Kidney (tissue), 14 donors: ENCODE results near the gene RNF224. TPM values are rescaled to one million over a fixed set of nuclear protein-coding genes. Genes with fewer than 3 reads are reported as not detected.
A peak's percentile ranks its signal among the peaks of the same experiment; 100 is the strongest.

Experiments used
- DNase-seq, 5 donors: peaks; one replicate each; pipeline ENCODE4 v3.0.0-alpha.2; 2013 to 2020
- FAIRE-seq: peaks from 2 replicates; lab custom pipeline; 2012; peaks lifted over from hg19 to GRCh38; lab: Jason Lieb, UNC
- H3K27ac ChIP-seq, 2 donors: one replicate each; pipeline ENCODE4 v1.7.0; 2013; ENCODE audit warnings: low read depth in 2 of 2, low read length in 2 of 2, inconsistent platforms in 1 of 2
- H3K27me3 ChIP-seq: one replicate; pipeline ENCODE4 v1.7.1; 2013; ENCODE audit warnings: low read length, inconsistent platforms; ENCODE audit not compliant: control insufficient read depth, insufficient read depth
- H3K36me3 ChIP-seq, 3 donors: one replicate each; pipeline versions ENCODE4 v1.7.0 to v1.7.1; 2013; ENCODE audit warnings: low read length in 3 of 3, control low read depth in 1 of 3, inconsistent platforms in 1 of 3; ENCODE audit not compliant: insufficient read depth in 3 of 3, control insufficient read depth in 2 of 3
- H3K4me1 ChIP-seq, 3 donors: one replicate each; pipeline versions ENCODE4 v1.7.0 to v1.7.1; 2013; ENCODE audit warnings: low read length in 3 of 3, inconsistent platforms in 1 of 3, low read depth in 1 of 3; ENCODE audit not compliant: control insufficient read depth in 2 of 3, insufficient read depth in 2 of 3
- H3K4me3 ChIP-seq, 3 donors: one replicate each; pipeline versions ENCODE4 v1.7.0 to v1.8.1; 2013; ENCODE audit warnings: low read length in 3 of 3, control low read depth in 1 of 3, inconsistent platforms in 1 of 3
- H3K9ac ChIP-seq, 3 donors: one replicate each; pipeline versions ENCODE4 v1.7.0 to v1.7.1; 2013; ENCODE audit warnings: low read length in 3 of 3, control low read depth in 1 of 3, inconsistent platforms in 1 of 3
- H3K9me3 ChIP-seq, 3 donors: one replicate each; pipeline versions ENCODE4 v1.7.0 to v1.7.1; 2013; ENCODE audit warnings: low read length in 3 of 3, control low read depth in 1 of 3, inconsistent platforms in 1 of 3; ENCODE audit not compliant: control insufficient read depth in 2 of 3, insufficient read depth in 1 of 3
- intact Hi-C: fragments of 100-400 bp; cut with DNase I; formaldehyde crosslinking; loops from one replicate; pipeline ENCODE4 v1.11.1; 2022
- polyA plus RNA-seq: library from polyadenylated mRNA; stranded (reverse); fragments of 350-450 nt; fragmentation: Illumina TruSeq; extraction: RNeasy Lipid Tissue Mini Kit (QIAGEN cat#74804); gene quantifications from one replicate; pipeline ENCODE4 v1.2.3, GENCODE V29; 2014; ENCODE audit warnings: low read depth, low replicate concordance; ENCODE audit not compliant: insufficient read depth
- total RNA-seq: library from RNA; stranded (reverse); fragmentation: NEBNext Ultra II Directional; extraction: Animal tissue kit (Norgen Biotek cat#: 25700); gene quantifications from one replicate; pipeline ENCODE4 v1.2.1, GENCODE V29; 2021
- TF ChIP-seq, protein P1 (sequence below): IDR thresholded peaks from 3 replicates; pipeline ENCODE4 v1.5.1; 2012; ENCODE audit warnings: mild to moderate bottlenecking, moderate library complexity, borderline replicate concordance; ENCODE audit not compliant: insufficient read depth; ENCODE audit errors: extremely low read depth
- donor health status: control.
- donor health status: control.
- donor health status: control.
- donor health status: control.
- donor health status: control.
- donor health status: DM: yes; HTN: yes; CAD: no.
- donor health status: Normal renal cell carcinoma (clear cell type).

RNF224 gene
- total and polyA plus RNA-seq, 2 donors from 2014 or later, result 0.80 to 0.85 TPM

DNA sequence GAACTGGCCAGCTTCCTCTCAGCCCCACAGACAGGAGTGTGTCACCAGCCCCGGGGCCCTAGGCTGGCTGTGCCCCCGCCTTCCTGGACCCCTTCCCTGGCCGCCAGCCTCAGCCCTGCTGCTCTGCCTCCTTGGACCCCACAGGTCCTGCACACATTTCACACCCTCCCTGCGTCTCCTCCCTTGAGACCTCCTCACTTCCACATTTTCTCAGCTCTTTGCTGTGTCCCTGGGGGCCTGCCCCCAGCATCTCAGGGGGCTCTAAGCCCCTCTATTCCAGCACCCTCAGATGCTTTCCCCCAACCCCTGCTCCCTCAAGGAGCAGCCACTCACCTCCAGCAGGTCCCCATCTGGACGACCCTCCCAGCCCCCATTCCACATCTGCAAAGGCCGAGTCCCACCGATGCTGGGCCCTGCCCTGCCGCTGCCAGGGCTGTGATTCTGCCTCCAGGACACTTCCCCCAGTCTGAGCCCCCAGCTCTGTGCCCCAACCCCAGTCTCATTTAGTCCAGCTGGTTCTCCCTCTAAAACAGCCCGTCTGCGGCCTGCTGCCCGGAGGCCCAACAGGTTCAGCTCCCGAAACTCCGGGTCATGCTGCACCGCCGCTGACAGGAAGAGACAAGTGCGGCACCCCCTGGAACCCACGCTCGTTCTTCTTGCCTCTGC, 7.6 kb downstream of the RNF224 start:
- no peak overlapping the region for H3K4me3 ChIP-seq
- H3K4me1 ChIP-seq, result peaks cover 0 to 8% (median 4%) of the 10 kb centered on the region in 3 donors
- DNase-seq (no peak), FAIRE-seq (no peak)
- no peaks in the 10 kb centered on the region for H3K9me3 ChIP-seq
- H3K27me3 ChIP-seq, result no peaks in the 10 kb centered on the region
- intact Hi-C loops, result loop anchor here (10.0 kb wide), 1 partner anchor 120 kb away; the partner anchor contains the start of gene DPP7
- H3K27ac ChIP-seq, result no peak overlapping the region
- TF ChIP-seq, protein P1, sequence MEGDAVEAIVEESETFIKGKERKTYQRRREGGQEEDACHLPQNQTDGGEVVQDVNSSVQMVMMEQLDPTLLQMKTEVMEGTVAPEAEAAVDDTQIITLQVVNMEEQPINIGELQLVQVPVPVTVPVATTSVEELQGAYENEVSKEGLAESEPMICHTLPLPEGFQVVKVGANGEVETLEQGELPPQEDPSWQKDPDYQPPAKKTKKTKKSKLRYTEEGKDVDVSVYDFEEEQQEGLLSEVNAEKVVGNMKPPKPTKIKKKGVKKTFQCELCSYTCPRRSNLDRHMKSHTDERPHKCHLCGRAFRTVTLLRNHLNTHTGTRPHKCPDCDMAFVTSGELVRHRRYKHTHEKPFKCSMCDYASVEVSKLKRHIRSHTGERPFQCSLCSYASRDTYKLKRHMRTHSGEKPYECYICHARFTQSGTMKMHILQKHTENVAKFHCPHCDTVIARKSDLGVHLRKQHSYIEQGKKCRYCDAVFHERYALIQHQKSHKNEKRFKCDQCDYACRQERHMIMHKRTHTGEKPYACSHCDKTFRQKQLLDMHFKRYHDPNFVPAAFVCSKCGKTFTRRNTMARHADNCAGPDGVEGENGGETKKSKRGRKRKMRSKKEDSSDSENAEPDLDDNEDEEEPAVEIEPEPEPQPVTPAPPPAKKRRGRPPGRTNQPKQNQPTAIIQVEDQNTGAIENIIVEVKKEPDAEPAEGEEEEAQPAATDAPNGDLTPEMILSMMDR, result no peak
- H3K9ac ChIP-seq, result no peak overlapping the region
- no peaks in the 10 kb centered on the region for H3K36me3 ChIP-seq

DNA sequence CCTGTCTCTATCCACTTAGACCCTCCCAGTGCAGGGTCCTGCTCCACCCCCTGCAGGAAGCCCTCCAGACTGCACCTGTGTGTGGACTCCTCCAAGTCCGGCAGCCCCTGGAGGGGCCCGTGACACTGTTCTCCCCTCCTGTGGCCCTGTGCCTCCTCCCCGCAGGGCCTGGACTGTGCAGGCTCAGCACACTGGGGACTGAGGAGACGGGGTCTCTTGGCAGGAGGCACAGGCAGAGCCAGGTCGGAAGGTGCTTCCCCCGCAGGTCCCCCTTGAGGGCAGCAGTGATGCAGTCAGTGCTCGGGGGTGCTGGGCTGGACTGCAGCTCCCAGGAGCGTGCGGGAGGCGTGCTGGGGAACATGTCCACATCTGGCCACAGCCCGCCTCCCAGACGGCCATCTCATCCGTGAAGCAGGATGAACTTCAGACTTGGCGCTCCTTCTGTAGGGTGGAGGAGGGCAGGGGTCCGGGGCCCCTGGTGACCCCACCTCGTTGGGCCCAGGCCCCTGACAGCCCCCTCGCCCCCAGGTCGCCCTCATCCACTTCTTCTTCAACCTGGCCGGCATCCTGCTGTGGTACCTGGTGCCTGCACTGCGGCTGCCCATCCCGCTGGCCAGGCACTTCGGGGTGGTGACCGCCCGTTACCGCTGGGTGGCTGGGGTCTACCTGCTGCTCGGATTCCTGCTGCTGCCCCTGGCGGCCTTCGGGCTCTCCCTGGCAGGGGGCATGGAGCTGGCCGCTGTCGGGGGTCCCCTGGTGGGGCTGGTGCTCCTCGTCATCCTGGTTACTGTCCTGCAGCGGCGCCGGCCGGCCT, 8.3 kb downstream of the RNF224 start:
- H3K36me3 ChIP-seq, result no peaks in the 10 kb centered on the region
- DNase-seq, result no peak
- H3K9ac ChIP-seq, result no peak overlapping the region
- FAIRE-seq, result no peak
- intact Hi-C loops, result loop anchor here (10.0 kb wide), 1 partner anchor 121 kb away; the partner anchor contains the start of gene DPP7
- no peaks in the 10 kb centered on the region for H3K9me3 ChIP-seq
- TF ChIP-seq, protein P1, result no peak
- H3K27ac ChIP-seq, result no peak overlapping the region
- no peaks in the 10 kb centered on the region for H3K27me3 ChIP-seq
- peaks cover 0 to 8% (median 4%) of the 10 kb centered on the region in 3 donors for H3K4me1 ChIP-seq
- no peak overlapping the region for H3K4me3 ChIP-seq

DNA sequence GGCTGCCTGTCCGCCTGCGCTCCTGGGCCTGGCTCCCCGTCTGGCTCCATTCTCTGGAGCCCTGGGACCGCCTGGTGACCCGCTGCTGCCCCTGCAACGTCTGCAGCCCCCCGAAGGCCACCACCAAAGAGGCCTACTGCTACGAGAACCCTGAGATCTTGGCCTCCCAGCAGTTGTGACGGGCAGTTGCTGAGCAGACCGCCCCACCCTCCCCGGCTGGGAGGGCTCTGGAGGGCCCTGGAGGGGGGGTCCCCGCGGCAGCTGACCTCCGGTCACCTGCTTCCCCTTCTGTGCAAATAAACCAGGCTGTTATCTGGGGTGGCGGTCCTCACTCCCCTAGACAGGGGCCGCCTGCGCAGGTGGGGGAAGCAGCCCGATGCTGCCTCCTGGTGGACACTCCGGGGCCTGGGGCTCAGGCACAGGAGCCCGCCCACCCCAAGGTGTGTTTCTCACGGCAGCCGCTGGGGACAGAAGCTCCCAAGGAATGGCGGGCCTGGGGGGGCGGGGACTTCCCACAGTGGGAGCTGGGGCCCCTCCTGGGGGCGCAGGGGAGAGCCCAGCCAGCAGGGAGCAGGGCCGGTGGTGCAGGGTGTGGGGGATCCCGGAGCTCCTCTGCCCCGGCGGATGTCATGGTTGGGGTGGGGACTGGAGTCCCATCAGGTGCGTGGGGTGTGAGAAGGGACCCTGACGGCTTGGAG, 9.1 kb downstream of the RNF224 start:
- H3K9me3 ChIP-seq, result no peaks in the 10 kb centered on the region
- H3K27ac ChIP-seq, result peak overlapping the region in 1 of 2 donors; percentile 7
- H3K4me1 ChIP-seq, result peaks cover 0 to 8% (median 4%) of the 10 kb centered on the region in 3 donors
- DNase-seq (peak; percentile 92 to 95 (median 93)), FAIRE-seq (no peak)
- no peak overlapping the region for H3K4me3 ChIP-seq
- TF ChIP-seq, protein P1, result peak; percentile 99
- intact Hi-C loops, result loop anchor here (10.0 kb wide), 1 partner anchor 122 kb away; the partner anchor contains the start of gene DPP7
- no peaks in the 10 kb centered on the region for H3K36me3 ChIP-seq
- no peak overlapping the region for H3K9ac ChIP-seq
- H3K27me3 ChIP-seq, result no peaks in the 10 kb centered on the region
